Posterior vena cava (tissue), 2 donors: Measurements from ENCODE around the gene LTK. TPM values are rescaled to one million over a fixed set of nuclear protein-coding genes. Genes with fewer than 3 reads are reported as not detected.

ENCODE experiments used
- DNase-seq: peaks from one replicate; pipeline ENCODE4 v3.0.0-alpha.2; 2020; ENCODE audit warnings: low spot score
- intact Hi-C, 2 donors: fragments of 100-400 bp; cut with DNase I; formaldehyde crosslinking; loops; one replicate each; pipeline versions ENCODE4 v1.14.1 to v1.14.2; 2022 to 2023
- total RNA-seq, 2 donors: library from RNA; stranded (reverse); fragmentation: NEBNext Ultra II Directional; extraction: Animal tissue kit (Norgen Biotek cat#: 25700); gene quantifications; one replicate each; pipeline ENCODE4 v1.2.1, GENCODE V29; 2021
- donor health status: DM: yes; HTN: yes; CAD: no.
- donor health status: DM: yes; HTN: yes; CAD: no.

The LTK gene
- total RNA-seq, 2 donors from 2014 or later: 0.24 to 0.46 TPM

DNA sequence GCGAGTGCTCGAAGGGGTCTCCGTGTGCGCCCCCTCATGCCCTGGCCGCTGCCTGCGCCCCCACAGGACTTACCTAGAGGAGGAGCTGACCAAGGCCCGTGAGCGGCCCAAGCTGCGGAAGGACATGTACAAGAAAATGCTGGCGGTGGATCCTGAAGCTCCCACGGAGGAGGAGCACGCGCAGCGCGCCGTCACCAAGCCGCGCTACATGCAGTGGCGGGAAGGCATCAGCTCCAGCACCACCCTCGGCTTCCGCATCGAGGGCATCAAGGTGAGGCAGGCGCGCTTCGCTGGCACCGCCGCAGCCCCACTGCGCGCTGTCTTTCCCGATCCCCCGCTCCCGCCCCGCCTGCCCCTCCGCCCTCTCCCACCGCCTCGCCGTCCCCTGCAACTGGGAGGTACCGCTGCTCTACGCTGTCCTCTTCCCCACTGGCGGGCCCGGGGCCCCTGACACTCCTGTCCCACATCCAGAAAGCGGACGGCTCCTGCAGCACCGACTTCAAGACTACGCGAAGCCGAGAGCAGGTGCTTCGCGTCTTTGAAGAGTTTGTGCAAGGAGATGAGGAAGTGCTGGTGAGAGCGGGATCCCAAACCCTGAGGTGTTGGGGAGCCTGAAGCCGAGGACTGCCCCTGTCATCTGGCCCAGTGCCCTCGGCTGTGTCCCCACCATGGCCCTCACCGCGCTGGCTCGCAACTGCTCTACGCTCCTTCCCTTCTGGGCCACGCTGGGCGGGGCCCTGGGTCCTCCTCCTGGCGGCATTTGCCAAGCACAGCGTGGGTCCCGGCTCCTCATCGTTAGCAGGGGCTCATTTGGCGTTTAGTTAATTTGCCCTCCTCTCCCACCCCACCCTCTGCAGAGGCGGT lies 11.5 kb downstream of the LTK start:
- intact Hi-C loops: no loop called here
- no peak for DNase-seq

GRCh38 chr15:41501191-41501917 lies 12.3 kb downstream of the LTK start:
- no peak for DNase-seq
- intact Hi-C loops: no loop called here

GRCh38 chr15:41499109-41499851 lies 14.3 kb downstream of the LTK start:
- DNase-seq: no peak
- intact Hi-C loops: no loop called here

DNA sequence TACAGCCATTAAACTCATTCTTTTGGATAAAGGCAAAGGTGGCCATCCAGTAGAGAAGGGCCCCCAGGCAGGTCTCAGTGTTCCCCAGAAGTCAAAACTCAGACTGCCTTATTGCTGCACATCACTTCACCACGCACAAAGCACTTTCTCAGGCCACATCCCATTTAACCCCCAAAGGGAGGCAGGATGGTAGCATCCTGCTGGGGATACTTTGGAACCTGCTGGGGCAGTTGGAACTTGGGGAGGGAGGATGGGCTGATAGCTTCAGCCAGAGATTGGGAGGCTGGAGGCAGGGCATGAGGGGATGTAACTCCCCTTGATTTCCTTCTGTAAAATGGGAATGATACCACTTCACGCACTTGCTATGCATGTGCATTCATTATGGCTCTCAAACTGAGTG lies 15.0 kb downstream of the LTK start:
- intact Hi-C loops: no loop called here
- DNase-seq: no peak

- intact Hi-C loops: no loop called here
- no peak for DNase-seq
Measured at GRCh38 chr15:41495736-41496599, 17.7 kb downstream of the LTK start.

- intact Hi-C loops: no loop called here
- DNase-seq: peak; percentile 86
Measured at GRCh38 chr15:41494922-41495735, 18.5 kb downstream of the LTK start.

DNA sequence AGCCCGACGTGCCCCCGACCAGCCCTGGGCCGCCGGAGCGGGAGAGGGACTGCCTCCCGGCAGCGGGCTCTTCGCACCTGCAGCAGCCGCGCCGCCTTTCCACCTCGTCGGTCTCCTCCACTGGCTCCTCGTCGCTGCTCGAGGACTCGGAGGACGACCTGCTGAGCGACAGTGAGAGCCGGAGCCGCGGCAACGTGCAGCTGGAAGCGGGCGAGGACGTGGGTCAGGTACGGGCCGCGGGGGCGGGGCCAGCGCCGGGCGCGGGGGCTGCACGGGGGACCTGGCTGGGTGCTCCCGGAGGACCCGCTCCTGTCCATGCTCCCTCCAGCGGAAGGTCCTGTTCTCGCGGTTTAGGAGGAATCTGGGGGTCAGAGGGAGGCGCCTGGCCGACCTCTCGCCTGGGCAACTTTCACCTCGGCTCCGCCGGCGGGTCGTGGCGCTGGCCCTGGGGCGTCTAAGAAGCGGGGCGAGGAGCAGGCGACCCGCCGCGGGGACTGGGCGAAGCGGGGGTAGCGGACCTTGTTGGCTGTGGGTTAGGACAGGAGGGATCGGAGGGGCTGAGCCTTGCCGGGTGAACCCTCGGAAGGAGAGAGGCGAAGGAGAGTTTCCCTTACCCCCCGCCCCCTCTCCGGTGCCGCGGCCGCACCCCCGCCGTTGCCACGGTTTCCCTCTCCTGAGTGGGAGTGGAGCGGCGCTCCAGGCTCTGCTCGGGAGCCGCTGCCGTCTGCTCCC lies 19.3 kb downstream of the LTK start:
- DNase-seq: no peak
- intact Hi-C loops: no loop called here

DNA sequence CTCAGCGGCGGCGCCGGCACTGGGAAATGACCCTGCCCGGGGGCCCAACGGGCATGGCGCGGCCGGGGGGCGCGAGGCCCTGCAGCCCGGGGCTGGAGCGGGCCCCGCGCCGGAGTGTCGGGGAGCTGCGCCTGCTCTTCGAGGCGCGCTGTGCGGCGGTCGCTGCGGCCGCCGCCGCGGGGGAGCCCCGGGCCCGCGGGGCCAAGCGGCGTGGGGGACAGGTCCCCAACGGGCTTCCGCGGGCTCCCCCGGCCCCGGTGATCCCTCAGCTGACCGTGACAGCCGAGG lies 19.8 kb downstream of the LTK start:
- intact Hi-C loops: no loop called here

DNA sequence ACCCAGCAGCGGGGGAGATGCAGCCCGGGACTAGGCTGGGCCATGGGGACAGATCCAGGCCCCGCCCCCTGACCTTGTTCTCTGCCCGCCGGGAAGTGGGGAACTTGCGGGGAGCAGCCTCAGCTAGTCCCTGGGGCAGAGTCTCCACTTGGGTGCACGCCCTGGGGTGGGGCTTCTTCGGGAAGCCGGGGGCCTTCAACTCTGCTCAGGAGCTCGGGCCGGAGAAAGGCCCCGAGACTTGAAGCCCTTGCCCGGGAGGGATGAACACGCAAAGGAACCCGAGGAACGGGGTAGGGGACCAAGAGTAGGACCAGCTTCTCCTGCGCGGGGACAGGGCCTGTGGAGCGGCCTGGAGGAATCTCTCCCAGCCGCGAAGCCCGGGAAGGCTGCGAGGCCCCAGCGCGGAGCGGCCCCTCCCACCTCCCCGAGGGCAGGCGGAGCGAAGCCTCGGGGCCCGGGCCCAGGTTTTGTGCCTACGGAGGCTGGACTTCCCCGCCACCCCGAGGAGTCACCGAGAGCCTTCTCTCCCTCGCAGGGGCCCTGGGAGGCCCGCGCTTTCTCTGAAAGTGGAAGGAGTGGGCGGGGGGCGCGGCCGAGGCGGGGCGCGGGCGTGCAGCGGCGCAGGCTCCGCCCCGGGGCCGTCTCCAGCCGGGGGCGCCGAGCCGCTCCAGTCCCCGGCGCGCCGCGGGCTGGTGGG lies 20.3 kb downstream of the LTK start, which contains the start of gene ITPKA:
TSS of gene ITPKA (plus strand) at position 670 of the 697 bp plus-strand sequence. CDS start 54 bp downstream, outside the sequence.
- intact Hi-C loops: no loop called here
- DNase-seq: peak; percentile 88

More for the DNA sequence above, 19.8 kb downstream of the LTK start:
- no peak for DNase-seq

- DNase-seq: no peak
- intact Hi-C loops: no loop called here
Measured at GRCh38 chr15:41492597-41493204, 20.9 kb downstream of the LTK start.

DNA sequence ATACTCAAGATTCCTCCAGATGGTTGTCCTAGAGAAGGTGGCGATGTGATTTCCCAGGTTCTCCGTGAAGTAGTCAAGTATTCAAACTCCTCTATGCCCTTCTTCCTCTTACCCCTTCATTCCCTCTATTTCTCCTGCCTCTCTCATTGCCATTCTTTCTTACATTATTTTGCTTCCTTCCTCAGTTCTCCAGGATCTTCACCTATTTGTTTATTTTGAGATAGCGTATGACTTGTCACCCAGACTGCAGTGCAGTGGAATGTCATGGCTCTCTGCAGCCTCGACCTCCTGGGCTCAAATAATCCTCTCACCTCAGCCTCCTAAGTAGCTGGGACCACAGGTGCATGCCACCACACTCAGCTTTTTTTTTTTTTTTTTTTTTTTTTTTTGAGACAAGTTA lies 21.7 kb downstream of the LTK start:
- intact Hi-C loops: no loop called here
- no peak for DNase-seq

DNA sequence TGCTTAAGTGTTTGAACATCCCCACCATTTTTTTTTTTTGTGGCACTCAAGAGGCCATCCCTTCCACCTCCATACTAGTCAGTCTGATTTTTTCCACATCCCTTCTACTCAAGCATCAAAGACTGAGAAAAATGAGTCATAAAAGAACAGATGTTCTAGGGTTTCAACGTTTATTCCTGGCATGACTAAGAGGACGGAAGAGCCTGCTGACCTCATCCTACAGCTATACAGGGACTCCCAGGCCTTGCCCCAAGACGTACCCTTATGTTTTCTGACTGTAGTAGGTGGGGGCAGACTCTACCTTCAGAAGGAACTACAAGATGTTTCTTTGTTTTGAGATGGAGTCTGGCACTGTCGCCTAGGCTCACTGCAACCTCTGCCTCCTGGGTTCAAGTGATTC lies 23.3 kb downstream of the LTK start:
- intact Hi-C loops: no loop called here
- DNase-seq: no peak

- intact Hi-C loops: no loop called here
- DNase-seq: no peak
Measured at GRCh38 chr15:41489641-41490040, 24.0 kb downstream of the LTK start.

DNA sequence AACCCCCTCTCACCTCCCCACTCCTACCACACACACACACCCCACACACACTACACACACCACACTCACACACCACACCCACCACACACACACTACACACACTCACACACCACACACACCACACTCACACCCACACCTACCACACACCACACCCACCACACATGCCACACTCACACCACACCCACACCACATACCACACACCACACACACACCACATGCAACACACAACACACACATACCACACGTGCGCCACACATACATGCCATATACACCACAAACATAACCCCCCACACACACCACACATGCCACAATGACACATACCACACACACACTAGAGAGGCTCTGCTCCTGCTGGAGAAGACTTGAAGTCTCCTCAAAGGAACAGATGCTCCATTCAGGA lies 25.8 kb downstream of the LTK start:
- intact Hi-C loops: no loop called here
- DNase-seq: peak; percentile 29

DNA sequence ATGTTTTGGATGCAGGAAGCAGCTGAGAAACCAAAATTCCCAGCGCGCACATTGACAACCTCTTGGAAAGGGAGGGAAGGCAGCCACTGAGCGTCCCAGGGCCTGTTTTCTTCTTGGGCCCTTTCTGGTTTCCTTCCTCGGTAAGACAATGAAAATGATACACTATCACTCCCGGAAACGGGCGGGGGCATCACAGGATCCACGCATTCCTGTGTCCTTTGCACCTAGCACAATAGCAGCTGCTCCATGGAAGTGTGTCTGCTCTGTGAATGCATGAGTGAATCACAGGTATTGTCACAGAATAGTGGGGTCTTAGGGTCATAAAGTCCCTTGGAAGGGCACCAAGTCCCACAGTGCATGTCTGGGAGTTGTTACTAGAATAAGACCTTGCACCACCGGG lies 26.2 kb downstream of the LTK start:
- DNase-seq: peak; percentile 47
- intact Hi-C loops: no loop called here

GRCh38 chr15:41486286-41486685 lies 27.3 kb downstream of the LTK start:
- DNase-seq: peak; percentile 77
- intact Hi-C loops: no loop called here
